ENCODE results near the gene CHRD. TPM values are rescaled to one million over a fixed set of nuclear protein-coding genes. Genes with fewer than 3 reads are reported as not detected.

CHRD gene
- total RNA-seq, 1 donor from 2014 or later = not detected

DNA sequence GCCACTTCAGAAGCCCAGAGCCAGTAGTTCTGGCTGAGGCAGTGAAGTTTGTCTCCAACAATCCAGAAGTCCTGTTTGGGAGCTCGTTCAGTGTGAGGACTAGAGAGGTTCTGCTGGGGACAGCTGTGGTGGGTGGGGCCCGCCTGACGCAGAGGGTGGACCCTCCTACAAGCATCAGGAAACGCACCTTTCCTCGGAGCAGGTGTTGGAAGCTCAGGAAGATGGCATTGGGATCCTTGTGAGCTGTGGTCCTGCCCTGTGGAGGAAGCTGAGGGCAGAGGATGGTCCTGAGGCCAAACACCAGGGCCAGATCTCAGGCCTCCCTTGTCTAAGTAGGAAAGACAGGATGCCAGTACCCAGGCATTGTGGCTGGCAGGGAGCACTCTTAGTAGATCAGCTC is 6.9 kb upstream of the CHRD start:
- TF ChIP-seq, protein P1, sequence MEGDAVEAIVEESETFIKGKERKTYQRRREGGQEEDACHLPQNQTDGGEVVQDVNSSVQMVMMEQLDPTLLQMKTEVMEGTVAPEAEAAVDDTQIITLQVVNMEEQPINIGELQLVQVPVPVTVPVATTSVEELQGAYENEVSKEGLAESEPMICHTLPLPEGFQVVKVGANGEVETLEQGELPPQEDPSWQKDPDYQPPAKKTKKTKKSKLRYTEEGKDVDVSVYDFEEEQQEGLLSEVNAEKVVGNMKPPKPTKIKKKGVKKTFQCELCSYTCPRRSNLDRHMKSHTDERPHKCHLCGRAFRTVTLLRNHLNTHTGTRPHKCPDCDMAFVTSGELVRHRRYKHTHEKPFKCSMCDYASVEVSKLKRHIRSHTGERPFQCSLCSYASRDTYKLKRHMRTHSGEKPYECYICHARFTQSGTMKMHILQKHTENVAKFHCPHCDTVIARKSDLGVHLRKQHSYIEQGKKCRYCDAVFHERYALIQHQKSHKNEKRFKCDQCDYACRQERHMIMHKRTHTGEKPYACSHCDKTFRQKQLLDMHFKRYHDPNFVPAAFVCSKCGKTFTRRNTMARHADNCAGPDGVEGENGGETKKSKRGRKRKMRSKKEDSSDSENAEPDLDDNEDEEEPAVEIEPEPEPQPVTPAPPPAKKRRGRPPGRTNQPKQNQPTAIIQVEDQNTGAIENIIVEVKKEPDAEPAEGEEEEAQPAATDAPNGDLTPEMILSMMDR (conservative IDR thresholded peaks at IDR 0.05; ENCODE audit: low read depth, low read length) = no peak
- DNase-seq (ENCODE audit: low read depth) = no peak

DNA sequence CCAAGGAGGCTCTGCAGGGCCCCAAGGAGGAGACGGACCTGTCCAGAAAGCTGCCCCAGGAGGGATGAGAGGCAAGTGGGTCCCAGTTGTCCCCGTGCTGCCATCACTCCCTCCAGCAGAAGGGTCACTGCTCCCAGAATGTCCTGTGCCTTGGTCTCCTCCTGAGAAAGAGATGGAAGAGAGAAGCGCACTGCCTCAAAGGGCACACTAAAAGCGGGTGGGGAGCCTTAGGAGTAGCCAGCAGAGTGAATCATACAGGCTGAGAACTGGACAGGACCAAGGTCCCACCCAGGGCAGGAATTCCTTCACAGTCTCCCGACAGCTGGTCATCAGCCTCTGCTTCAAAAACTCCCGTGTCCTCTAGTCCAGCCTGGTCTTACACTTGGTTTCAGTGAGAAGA is 6.4 kb upstream of the CHRD start:
- no peak overlapping the region for H3K4me3 ChIP-seq (ENCODE audit: low read depth, low read length)
- TF ChIP-seq, protein P1 (conservative IDR thresholded peaks at IDR 0.05; ENCODE audit: low read depth, low read length) = no peak
- no peak for DNase-seq (ENCODE audit: low read depth)

More for the DNA sequence above, 6.9 kb upstream of the CHRD start:
- H3K4me3 ChIP-seq (ENCODE audit: low read depth, low read length) = no peak overlapping the region

DNA sequence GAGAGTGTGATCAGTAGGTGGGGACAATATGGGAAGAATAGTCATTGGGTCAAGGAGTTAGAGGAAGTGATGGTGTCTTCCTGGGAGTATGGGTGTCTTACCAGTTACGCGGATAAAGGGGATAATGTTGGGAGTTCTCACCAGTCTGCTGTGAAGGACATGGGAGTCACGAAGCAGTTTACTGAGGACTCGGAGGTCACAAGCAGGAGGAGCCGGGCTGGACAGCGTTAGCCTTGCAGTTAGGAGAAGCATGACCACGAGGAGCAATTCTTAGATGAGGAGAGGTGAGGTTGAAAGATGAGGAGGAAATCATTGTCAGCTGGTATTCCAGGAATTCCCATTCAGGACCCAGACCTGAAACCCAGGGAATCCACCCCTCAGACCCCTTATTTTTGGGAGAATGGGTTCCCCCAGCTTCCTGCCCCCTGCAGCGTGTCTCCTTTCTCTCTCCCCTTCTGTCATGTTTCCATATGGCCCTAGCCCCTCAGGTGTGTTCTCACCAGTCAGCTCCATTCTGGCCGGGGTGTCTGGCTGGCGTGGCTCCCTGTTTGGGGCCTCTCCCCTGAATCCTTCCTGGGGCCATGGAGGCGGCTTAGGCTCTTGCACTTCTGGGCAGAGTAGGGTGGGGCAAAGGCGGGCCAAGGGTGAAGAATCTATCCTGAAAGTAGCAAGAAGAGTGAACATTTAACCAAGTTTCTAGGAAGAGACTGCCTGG is 4.0 kb upstream of the CHRD start:
- TF ChIP-seq, protein P1 (conservative IDR thresholded peaks at IDR 0.05; ENCODE audit: low read depth, low read length) = no peak
- no peak overlapping the region for H3K4me3 ChIP-seq (ENCODE audit: low read depth, low read length)
- no peak for DNase-seq (ENCODE audit: low read depth)

DNA sequence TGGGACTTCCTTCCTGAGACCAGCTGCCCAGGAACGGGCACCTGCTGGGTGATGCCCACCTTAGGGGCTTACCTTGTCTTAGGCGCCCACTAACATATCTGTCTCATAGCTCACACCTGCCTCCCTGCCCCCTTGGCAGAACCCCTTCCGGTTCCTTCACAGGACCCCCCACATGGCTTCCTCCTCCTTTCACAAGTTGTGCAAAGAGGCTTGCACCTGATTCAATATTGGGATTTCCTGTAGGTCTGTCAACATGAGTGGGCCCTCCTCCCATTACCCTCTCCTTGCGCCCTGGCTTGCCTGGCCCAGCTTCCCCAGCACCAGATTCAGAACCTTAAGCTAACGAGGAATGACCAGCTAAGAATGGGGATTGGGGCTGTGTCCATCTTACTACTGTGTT is 2.5 kb upstream of the CHRD start:
- TF ChIP-seq, protein P1 (conservative IDR thresholded peaks at IDR 0.05; ENCODE audit: low read depth, low read length) = no peak
- no peak for DNase-seq (ENCODE audit: low read depth)
- H3K4me3 ChIP-seq (ENCODE audit: low read depth, low read length) = peak overlapping the region; percentile 39

DNA sequence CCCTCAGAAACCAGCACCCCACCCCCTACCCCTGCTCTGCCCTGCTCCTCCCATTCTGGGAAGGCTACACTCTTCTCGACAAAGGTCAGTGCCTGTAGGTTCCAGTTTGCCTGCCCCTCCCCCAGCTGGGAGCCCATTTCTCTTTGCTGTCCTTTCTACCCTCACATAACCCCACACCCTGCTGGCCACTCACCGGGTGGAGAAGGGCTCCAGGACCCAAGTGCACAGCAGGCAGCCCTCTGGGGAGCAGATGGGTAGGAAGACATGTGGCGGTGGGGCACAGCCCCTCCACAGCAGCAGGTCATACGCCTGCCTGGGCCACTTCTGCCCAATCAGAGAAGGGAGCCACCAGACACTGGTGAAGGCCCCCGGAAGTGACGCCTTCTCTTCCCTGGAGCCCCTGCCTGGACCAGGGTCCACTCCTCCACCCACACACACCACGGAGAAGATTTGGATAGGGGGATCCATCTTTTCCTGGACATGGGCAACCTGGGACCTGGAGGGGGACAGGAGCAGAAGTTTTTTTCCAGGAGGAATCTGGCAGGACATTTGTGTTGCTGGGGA is 1.9 kb upstream of the CHRD start, which contains the start of gene THPO:
THPO (minus strand) TSS at position 326 of the 564 bp plus-strand sequence. CDS start 1,948 bp downstream, outside the sequence.
- TF ChIP-seq, protein P1 (conservative IDR thresholded peaks at IDR 0.05; ENCODE audit: low read depth, low read length) = no peak
- no peak for DNase-seq (ENCODE audit: low read depth)
- peak within 1 kb of the TSS; percentile 39 for H3K4me3 ChIP-seq (ENCODE audit: low read depth, low read length)

DNA sequence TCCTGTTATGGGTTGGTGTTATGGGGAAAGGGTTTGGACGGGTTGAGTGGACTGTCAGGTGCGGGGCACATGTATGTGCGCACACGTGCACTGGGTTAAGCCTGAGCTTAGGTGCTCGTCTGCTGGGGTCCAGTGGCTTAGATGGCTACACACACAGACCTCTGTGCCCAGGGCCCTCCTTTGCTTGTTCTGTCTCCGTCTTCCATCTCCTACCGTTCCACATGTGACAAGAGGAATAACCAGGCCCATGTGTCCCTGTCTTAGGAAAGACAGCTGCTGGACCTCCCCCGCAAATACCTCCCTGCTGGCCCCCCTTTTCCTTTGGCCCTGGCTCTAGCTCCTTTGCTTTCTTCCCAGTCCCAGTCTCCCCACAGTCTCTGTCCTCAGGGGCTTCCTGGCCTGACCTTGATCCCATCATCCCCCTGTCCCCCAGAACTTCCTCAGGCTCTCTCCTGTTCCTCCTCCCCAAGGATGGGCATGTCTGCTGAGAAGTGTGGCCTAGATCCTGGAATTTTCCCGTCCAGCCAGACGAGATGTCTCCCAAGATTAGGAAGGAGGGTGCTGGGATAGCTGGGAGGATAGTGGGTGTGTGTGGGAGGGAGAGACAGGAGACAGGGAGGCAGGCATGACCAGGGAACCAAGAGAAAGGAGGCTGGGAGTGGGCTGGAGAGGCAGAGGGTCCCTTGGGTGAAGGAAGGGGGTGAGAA is 1.1 kb upstream of the CHRD start:
- TF ChIP-seq, protein P1 (conservative IDR thresholded peaks at IDR 0.05; ENCODE audit: low read depth, low read length) = no peak
- H3K4me3 ChIP-seq (ENCODE audit: low read depth, low read length) = peak overlapping the region; percentile 4
- no peak for DNase-seq (ENCODE audit: low read depth)

Data from epithelial cell of proximal tubule (primary cell).